ENCODE results near the gene ERMAP. TPM values are rescaled to one million over a fixed set of nuclear protein-coding genes. Genes with fewer than 3 reads are reported as not detected.

The ERMAP gene
- total RNA-seq, 1 donor from 2014 or later: 3.8 TPM

- Mint-ChIP-seq H3K9me3 (no peaks in the 10 kb centered on the region), H3K27ac (no peak overlapping the region), H3K4me1 (peaks cover 7% of the 10 kb centered on the region), H3K4me3 (no peak overlapping the region), H3K36me3 (ENCODE audit: low read depth) (peaks cover 2% of the 10 kb centered on the region), H3K27me3 (no peaks in the 10 kb centered on the region)
- intact Hi-C loops (cut with micrococcal nuclease): loop anchor here (10.0 kb wide), 3 partner anchors 157 to 493 kb away; partner anchors contain the start of genes CCDC30, MPL and YBX1
- DNase-seq: no peak
Observed at GRCh38 chr1:42841440-42842147, 24.7 kb downstream of the ERMAP start.

- no peak for DNase-seq
- no peak overlapping the region for H3K27ac Mint-ChIP-seq
- peaks cover 28% of the 10 kb centered on the region for H3K4me1 Mint-ChIP-seq
- H3K9me3 Mint-ChIP-seq: no peaks in the 10 kb centered on the region
- H3K36me3 Mint-ChIP-seq (ENCODE audit: low read depth): peaks cover 9% of the 10 kb centered on the region
- no peak overlapping the region for H3K4me3 Mint-ChIP-seq
- intact Hi-C loops (cut with micrococcal nuclease): loop anchor here (10.0 kb wide), 3 partner anchors 160 to 490 kb away; partner anchors contain the start of genes CCDC30, MPL and YBX1
- no peaks in the 10 kb centered on the region for H3K27me3 Mint-ChIP-seq
Observed at GRCh38 chr1:42844592-42845140, 27.7 kb downstream of the ERMAP start.

DNA sequence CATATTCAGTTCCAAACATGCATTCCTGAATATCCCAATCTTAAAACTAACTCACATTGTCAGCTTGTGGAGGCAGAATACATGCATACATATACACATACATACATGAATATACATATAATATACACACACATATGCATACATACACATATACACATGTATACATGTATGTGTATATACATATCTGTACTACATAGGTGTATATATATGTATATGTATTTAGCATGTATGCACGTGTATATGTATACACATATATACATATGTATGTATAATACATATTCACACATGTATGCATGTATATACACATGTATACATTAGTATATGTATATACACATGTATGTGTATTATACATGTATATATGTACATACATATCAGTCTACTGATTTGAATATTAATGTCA lies 28.3 kb downstream of the ERMAP start:
- H3K9me3 Mint-ChIP-seq: no peaks in the 10 kb centered on the region
- intact Hi-C loops (cut with micrococcal nuclease): loop anchor here (10.0 kb wide), 3 partner anchors 160 to 490 kb away; partner anchors contain the start of genes CCDC30, MPL and YBX1

GRCh38 chr1:42845866-42846256 lies 28.9 kb downstream of the ERMAP start:
- peaks cover 31% of the 10 kb centered on the region for H3K4me1 Mint-ChIP-seq
- H3K27ac Mint-ChIP-seq: peak overlapping the region; percentile 84
- intact Hi-C loops (cut with micrococcal nuclease): loop anchor here (1.0 to 10.0 kb wide), 7 partner anchors 29 to 543 kb away; partner anchors contain the start of genes C1orf50, CCDC30, ERMAP and MED8
- H3K4me3 Mint-ChIP-seq: peak overlapping the region; percentile 96
- H3K9me3 Mint-ChIP-seq: no peaks in the 10 kb centered on the region
- no peak for DNase-seq
- H3K27me3 Mint-ChIP-seq: no peaks in the 10 kb centered on the region
- H3K36me3 Mint-ChIP-seq (ENCODE audit: low read depth): peaks cover 21% of the 10 kb centered on the region

More for the DNA sequence above, 28.3 kb downstream of the ERMAP start:
- Mint-ChIP-seq H3K27me3 (no peaks in the 10 kb centered on the region), H3K27ac (no peak overlapping the region), H3K36me3 (ENCODE audit: low read depth) (peaks cover 15% of the 10 kb centered on the region), H3K4me3 (no peak overlapping the region), H3K4me1 (peaks cover 31% of the 10 kb centered on the region)
- DNase-seq: no peak

DNA sequence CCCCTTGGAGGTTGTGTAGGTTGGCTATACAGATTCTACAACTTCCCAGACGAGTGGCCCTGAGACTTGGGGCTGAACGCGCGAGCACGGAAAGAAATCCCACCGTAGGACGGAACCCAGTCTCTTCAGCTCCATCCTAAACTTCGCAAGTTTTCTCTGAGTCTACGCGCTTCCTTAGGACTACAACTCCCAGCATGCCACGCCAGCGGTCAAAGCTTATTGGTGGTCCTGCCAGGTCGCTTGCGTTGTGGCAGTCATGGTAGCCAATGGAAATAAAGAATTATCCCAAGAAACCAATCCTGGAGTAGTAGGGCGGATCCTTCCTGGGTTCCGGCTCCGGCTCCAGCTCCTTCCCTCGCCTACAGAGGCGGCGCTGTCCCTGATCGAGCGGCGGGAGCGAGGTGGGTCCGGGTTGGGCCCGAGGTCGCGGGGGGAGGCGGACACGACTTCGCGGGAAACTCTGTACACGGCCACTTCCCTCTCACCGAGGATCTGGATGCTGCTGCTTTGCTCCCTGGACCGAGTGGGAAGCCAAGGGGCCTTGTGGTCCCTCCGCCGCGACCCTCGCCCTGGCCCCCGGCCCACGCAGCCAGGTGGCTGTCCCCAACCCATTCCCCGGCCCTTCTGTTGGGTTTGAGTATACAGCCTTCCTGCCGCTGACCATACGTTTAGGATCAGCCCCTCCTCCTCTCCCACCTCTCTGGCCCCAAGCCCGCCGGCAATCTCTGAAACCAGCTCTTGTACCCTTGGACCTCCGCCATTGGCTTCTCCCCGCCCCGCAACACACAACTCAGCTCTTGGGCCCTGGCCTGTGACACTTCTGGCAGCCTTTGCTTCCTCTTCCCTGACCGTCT lies 29.6 kb downstream of the ERMAP start, which contains the start of gene ZNF691:
Gene ZNF691, plus strand, starts transcription at position 357 of the 854 bp plus-strand sequence. CDS start 3,046 bp downstream, outside the sequence.
- peak; percentile 96 for DNase-seq
- Mint-ChIP-seq H3K27ac (peak within 1 kb of the TSS; percentile 84), H3K36me3 (ENCODE audit: low read depth) (peaks cover 28% of the 10 kb centered on the region), H3K27me3 (no peaks in the 10 kb centered on the region), H3K4me1 (peaks cover 31% of the 10 kb centered on the region), H3K9me3 (no peaks in the 10 kb centered on the region), H3K4me3 (peak within 1 kb of the TSS; percentile 96)
- intact Hi-C loops (cut with micrococcal nuclease): loop anchor here (1.0 to 10.0 kb wide), 7 partner anchors 29 to 543 kb away; partner anchors contain the start of genes C1orf50, CCDC30, ERMAP and MED8

- peak overlapping the region; percentile 84 for H3K27ac Mint-ChIP-seq
- H3K36me3 Mint-ChIP-seq (ENCODE audit: low read depth): peaks cover 32% of the 10 kb centered on the region
- peak overlapping the region; percentile 96 for H3K4me3 Mint-ChIP-seq
- H3K27me3 Mint-ChIP-seq: no peaks in the 10 kb centered on the region
- intact Hi-C loops (cut with micrococcal nuclease): loop anchor here (2.0 to 10.0 kb wide), 4 partner anchors 78 to 488 kb away; partner anchors contain the start of genes CCDC30, MPL and YBX1
- no peaks in the 10 kb centered on the region for H3K9me3 Mint-ChIP-seq
- no peak for DNase-seq
- peaks cover 31% of the 10 kb centered on the region for H3K4me1 Mint-ChIP-seq
Observed at GRCh38 chr1:42847111-42847595, 30.2 kb downstream of the ERMAP start.

- Mint-ChIP-seq H3K36me3 (ENCODE audit: low read depth) (peaks cover 37% of the 10 kb centered on the region), H3K4me1 (peaks cover 31% of the 10 kb centered on the region), H3K27me3 (no peaks in the 10 kb centered on the region), H3K4me3 (peak overlapping the region; percentile 96), H3K9me3 (no peaks in the 10 kb centered on the region), H3K27ac (peak overlapping the region; percentile 60)
- DNase-seq: no peak
- intact Hi-C loops (cut with micrococcal nuclease): loop anchor here (2.0 to 10.0 kb wide), 4 partner anchors 77 to 487 kb away; partner anchors contain the start of genes CCDC30, MPL and YBX1
Observed at GRCh38 chr1:42847721-42848460, 31.0 kb downstream of the ERMAP start.

DNA sequence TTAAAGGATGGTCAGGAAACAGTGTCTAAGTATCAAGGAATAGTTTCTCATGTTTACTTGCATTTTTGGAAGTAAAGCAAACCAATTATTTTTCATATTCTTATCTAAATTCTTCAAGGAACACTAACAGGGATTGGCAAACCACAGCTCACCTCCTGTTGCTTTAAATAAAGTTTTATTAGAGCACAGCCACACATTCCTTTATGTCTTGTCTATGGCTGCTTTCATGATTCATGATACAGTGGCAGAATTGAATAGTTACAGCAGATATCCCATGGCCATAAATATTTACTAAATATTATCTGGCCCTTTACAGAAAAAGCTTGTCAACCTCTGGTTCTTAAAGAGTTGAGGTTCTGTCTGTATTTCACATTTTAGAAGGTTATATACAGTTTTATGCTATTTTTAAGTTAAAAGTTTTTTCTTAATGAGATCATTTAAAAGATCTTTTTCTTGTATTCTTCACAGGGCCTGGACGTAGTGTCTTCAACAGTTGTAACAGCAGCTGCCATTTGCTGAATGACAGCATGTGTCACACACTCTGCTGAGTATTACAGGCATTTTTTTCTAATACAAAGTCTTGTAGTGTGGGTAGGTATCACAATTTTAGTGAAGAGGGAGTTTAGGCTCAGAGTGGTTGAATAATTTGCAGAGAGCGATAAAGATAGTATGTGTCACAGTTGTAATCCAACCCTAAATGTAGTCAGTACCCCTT lies 32.1 kb downstream of the ERMAP start:
- intact Hi-C loops (cut with micrococcal nuclease): loop anchor here (10.0 kb wide), 3 partner anchors 164 to 486 kb away; partner anchors contain the start of genes CCDC30, MPL and YBX1
- peaks cover 35% of the 10 kb centered on the region for H3K36me3 Mint-ChIP-seq (ENCODE audit: low read depth)
- no peak overlapping the region for H3K4me3 Mint-ChIP-seq
- DNase-seq: no peak
- peaks cover 31% of the 10 kb centered on the region for H3K4me1 Mint-ChIP-seq
- H3K27ac Mint-ChIP-seq: no peak overlapping the region
- H3K27me3 Mint-ChIP-seq: no peaks in the 10 kb centered on the region
- H3K9me3 Mint-ChIP-seq: no peaks in the 10 kb centered on the region

- Mint-ChIP-seq H3K27ac (no peak overlapping the region), H3K4me3 (no peak overlapping the region), H3K36me3 (ENCODE audit: low read depth) (peaks cover 35% of the 10 kb centered on the region), H3K9me3 (no peaks in the 10 kb centered on the region), H3K4me1 (peaks cover 26% of the 10 kb centered on the region), H3K27me3 (no peaks in the 10 kb centered on the region)
- DNase-seq: no peak
- intact Hi-C loops (cut with micrococcal nuclease): loop anchor here (10.0 kb wide), 3 partner anchors 165 to 485 kb away; partner anchors contain the start of genes CCDC30, MPL and YBX1
Observed at GRCh38 chr1:42849944-42850343, 33.0 kb downstream of the ERMAP start.

DNA sequence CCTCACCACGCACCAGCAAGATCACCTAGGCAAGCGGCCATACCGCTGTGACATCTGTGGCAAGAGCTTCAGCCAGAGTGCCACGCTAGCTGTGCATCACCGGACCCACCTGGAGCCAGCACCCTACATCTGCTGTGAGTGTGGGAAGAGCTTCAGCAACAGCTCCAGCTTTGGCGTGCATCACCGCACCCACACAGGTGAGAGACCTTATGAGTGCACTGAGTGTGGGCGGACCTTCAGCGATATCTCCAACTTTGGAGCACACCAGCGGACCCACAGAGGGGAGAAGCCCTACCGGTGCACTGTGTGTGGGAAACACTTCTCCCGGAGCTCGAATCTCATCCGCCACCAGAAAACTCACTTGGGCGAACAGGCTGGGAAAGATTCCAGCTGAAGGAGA lies 34.5 kb downstream of the ERMAP start:
- Mint-ChIP-seq H3K27me3 (no peaks in the 10 kb centered on the region), H3K36me3 (ENCODE audit: low read depth) (peaks cover 38% of the 10 kb centered on the region), H3K4me3 (no peak overlapping the region), H3K27ac (no peak overlapping the region), H3K9me3 (no peaks in the 10 kb centered on the region), H3K4me1 (peaks cover 24% of the 10 kb centered on the region)
- no peak for DNase-seq
- intact Hi-C loops (cut with micrococcal nuclease): no loop called here

DNA sequence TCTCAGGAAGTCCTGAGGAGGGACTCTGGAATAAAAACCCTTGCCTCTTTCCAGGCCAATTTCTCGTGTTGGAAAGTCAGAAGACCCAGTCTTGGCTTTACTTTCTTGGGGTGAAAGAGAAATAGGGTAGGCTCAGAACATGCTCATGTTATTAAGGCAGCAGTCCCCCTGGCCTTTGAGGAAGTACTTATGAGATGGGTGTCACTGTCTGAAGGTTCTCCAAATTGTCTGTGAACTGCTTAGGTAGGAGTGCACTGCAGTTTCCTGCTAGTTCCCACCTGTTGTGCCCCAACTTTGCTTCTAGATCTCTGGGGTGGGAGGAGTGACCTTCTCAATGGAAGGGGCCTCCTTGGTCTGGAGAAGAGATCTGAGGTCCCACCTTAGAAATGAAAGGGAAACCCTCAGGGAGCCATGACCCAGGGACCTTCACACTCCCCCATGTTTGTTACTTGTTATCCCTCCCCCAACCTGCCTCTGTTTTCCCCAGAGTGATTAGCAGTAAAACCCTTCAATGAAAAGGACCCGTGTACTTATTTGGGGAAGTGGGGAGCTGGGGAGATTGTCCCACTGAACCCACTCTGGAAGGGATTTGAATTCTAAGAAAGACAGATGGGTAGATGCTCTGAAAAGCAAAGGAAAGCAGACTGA lies 35.2 kb downstream of the ERMAP start:
- H3K36me3 Mint-ChIP-seq (ENCODE audit: low read depth): peaks cover 38% of the 10 kb centered on the region
- peaks cover 5% of the 10 kb centered on the region for H3K9me3 Mint-ChIP-seq
- no peak overlapping the region for H3K27ac Mint-ChIP-seq
- H3K27me3 Mint-ChIP-seq: no peaks in the 10 kb centered on the region
- no peak overlapping the region for H3K4me3 Mint-ChIP-seq
- DNase-seq: no peak
- intact Hi-C loops (cut with micrococcal nuclease): no loop called here
- H3K4me1 Mint-ChIP-seq: peaks cover 22% of the 10 kb centered on the region

DNA sequence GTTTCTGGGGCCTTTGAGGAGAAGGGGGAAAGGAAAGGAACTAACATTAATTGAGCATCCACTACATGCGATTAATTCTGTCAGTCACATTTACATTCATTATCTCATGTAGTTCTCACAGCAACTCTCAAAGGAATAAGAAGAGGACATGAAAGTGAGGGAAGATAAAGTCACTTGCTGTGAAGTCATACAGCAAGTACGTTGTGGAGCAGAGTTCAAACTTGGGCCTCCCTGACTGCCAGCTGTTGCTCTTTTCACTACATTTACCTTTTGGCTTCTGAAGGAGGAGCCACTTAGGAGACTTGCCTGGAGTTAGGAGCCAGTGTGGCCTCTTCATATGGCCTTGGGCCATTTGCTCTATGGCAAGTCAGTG lies 35.7 kb downstream of the ERMAP start:
- H3K27me3 Mint-ChIP-seq: no peaks in the 10 kb centered on the region
- H3K36me3 Mint-ChIP-seq (ENCODE audit: low read depth): peaks cover 38% of the 10 kb centered on the region
- no peak for DNase-seq

More for the DNA sequence above, 35.7 kb downstream of the ERMAP start:
- intact Hi-C loops (cut with micrococcal nuclease): no loop called here
- Mint-ChIP-seq H3K4me3 (no peak overlapping the region), H3K27ac (no peak overlapping the region), H3K4me1 (peaks cover 17% of the 10 kb centered on the region), H3K9me3 (peaks cover 5% of the 10 kb centered on the region)

All from activated CD4-positive, alpha-beta T cell treated with anti-CD3 and anti-CD28 coated beads, Interleukin-2, amount 10 ng/mL, durations not matched to agents 24 days and 14 days (primary cell).